ELR (cell line): ENCODE results near the gene NT5DC2.

Source experiments
- DNase-seq: peaks from one replicate; pipeline ENCODE4 v3.0.0-alpha.2; 2015; ENCODE audit warnings: low read depth

The NT5DC2 gene

GRCh38 chr3:52533623-52534280 is at the start of gene NT5DC2:
TSS of gene NT5DC2 (minus strand) at chr3:52533857. CDS start at chr3:52533737, 120 bp downstream.
- DNase-seq: peak; percentile 78

- DNase-seq: no peak
These were observed 40.7 kb upstream of the NT5DC2 start for GRCh38 chr3:52574056-52574965.

GRCh38 chr3:52572221-52572620 is 38.6 kb upstream of the NT5DC2 start:
- DNase-seq: no peak

- DNase-seq: peak; percentile 28
These were observed 36.4 kb upstream of the NT5DC2 start for GRCh38 chr3:52570076-52570475.

- no peak for DNase-seq
These were observed 34.4 kb upstream of the NT5DC2 start for GRCh38 chr3:52568069-52568468.

GRCh38 chr3:52563984-52564383 is 30.3 kb upstream of the NT5DC2 start:
- DNase-seq: no peak

- no peak for DNase-seq
These were observed 27.5 kb upstream of the NT5DC2 start for GRCh38 chr3:52561028-52561747.

- no peak for DNase-seq
These were observed 24.8 kb upstream of the NT5DC2 start for GRCh38 chr3:52558436-52558835.

GRCh38 chr3:52557011-52557960 is 23.6 kb upstream of the NT5DC2 start:
- no peak for DNase-seq

- no peak for DNase-seq
These were observed 21.4 kb upstream of the NT5DC2 start for GRCh38 chr3:52555056-52555455.

- no peak for DNase-seq
These were observed 20.5 kb upstream of the NT5DC2 start for GRCh38 chr3:52554026-52554755.

GRCh38 chr3:52552089-52552488 is 18.4 kb upstream of the NT5DC2 start:
- no peak for DNase-seq

GRCh38 chr3:52551118-52551517 is 17.5 kb upstream of the NT5DC2 start:
- no peak for DNase-seq

GRCh38 chr3:52547143-52547542 is 13.5 kb upstream of the NT5DC2 start:
- DNase-seq: no peak

GRCh38 chr3:52546111-52546901 is 12.6 kb upstream of the NT5DC2 start:
- DNase-seq: peak; percentile 30

GRCh38 chr3:52544937-52545336 is 11.3 kb upstream of the NT5DC2 start:
- DNase-seq: no peak

GRCh38 chr3:52541050-52541449 is 7.4 kb upstream of the NT5DC2 start:
- DNase-seq: no peak

GRCh38 chr3:52539010-52539653 is 5.5 kb upstream of the NT5DC2 start:
- DNase-seq: no peak

- peak; percentile 20 for DNase-seq
These were observed 4.2 kb upstream of the NT5DC2 start for GRCh38 chr3:52537726-52538421.
